Effector CD8-positive, alpha-beta T cell (primary cell): ENCODE measurements around the gene VNN1.

Experiments
- DNase-seq: peaks from one replicate; lab custom pipeline; 2025; lab: John Stamatoyannopoulos, UW
- total RNA-seq, 4 experiments: gene quantifications; one replicate each; lab custom pipeline; 2026; lab: John Stamatoyannopoulos, UW

The VNN1 gene
- total RNA-seq: 0 reads per million in 4 experiments

GRCh38 chr6:132713352-132714134 lies at the start of gene VNN1:
VNN1 (minus strand) TSS chr6:132714055; CDS start chr6:132714035, 20 bp downstream.
- no peak for DNase-seq

GRCh38 chr6:132763269-132763668 lies 49.4 kb upstream of the VNN1 start:
- peak; percentile 18 for DNase-seq

- DNase-seq: no peak
These were observed 46.4 kb upstream of the VNN1 start for GRCh38 chr6:132760256-132760655.

GRCh38 chr6:132758689-132759088 lies 44.8 kb upstream of the VNN1 start:
- no peak for DNase-seq

- no peak for DNase-seq
These were observed 38.4 kb upstream of the VNN1 start for GRCh38 chr6:132752255-132752654.

GRCh38 chr6:132751828-132752227 lies 38.0 kb upstream of the VNN1 start:
- DNase-seq: no peak

- no peak for DNase-seq
These were observed 37.5 kb upstream of the VNN1 start for GRCh38 chr6:132751306-132751705.

- DNase-seq: no peak
These were observed 36.8 kb upstream of the VNN1 start for GRCh38 chr6:132750455-132751248.

- no peak for DNase-seq
These were observed 35.3 kb upstream of the VNN1 start for GRCh38 chr6:132749111-132749510.

GRCh38 chr6:132748446-132748845 lies 34.6 kb upstream of the VNN1 start:
- DNase-seq: no peak

GRCh38 chr6:132746048-132746447 lies 32.2 kb upstream of the VNN1 start:
- DNase-seq: no peak

GRCh38 chr6:132742495-132742894 lies 28.6 kb upstream of the VNN1 start:
- no peak for DNase-seq

- no peak for DNase-seq
These were observed 27.4 kb upstream of the VNN1 start for GRCh38 chr6:132741281-132741680.

GRCh38 chr6:132736239-132736638 lies 22.4 kb upstream of the VNN1 start:
- no peak for DNase-seq

- DNase-seq: no peak
These were observed 20.9 kb upstream of the VNN1 start for GRCh38 chr6:132734694-132735236.

- DNase-seq: no peak
These were observed 20.0 kb upstream of the VNN1 start for GRCh38 chr6:132733814-132734213.

GRCh38 chr6:132733283-132733682 lies 19.4 kb upstream of the VNN1 start:
- no peak for DNase-seq

- no peak for DNase-seq
These were observed 17.2 kb upstream of the VNN1 start for GRCh38 chr6:132731086-132731485.

GRCh38 chr6:132730560-132730959 lies 16.7 kb upstream of the VNN1 start:
- no peak for DNase-seq

- no peak for DNase-seq
These were observed 14.8 kb upstream of the VNN1 start for GRCh38 chr6:132728616-132729015.

- no peak for DNase-seq
These were observed 12.7 kb upstream of the VNN1 start for GRCh38 chr6:132726608-132726975.

- DNase-seq: no peak
These were observed 12.2 kb upstream of the VNN1 start for GRCh38 chr6:132725947-132726607.
